NCI-H1105 treated with DMSO at 0.1 percent for 48 hours (cell line): ENCODE data around the gene TFCP2L1.
"Not testable (repeated sequence)": the region's sequence is repeated elsewhere in the genome, so short reads cannot be mapped to it uniquely, and the experiment has no call there.

Source experiments
- DNase-seq: peaks from one replicate; lab custom pipeline; 2025; lab: John Stamatoyannopoulos, UW

The TFCP2L1 gene

GRCh38 chr2:121242175-121242875 lies 42.7 kb downstream of the TFCP2L1 start:
- no peak for DNase-seq

- DNase-seq, result no peak
Measured at GRCh38 chr2:121241466-121241865, 43.5 kb downstream of the TFCP2L1 start.

- no peak for DNase-seq
Measured at GRCh38 chr2:121240436-121240835, 44.6 kb downstream of the TFCP2L1 start.

GRCh38 chr2:121239969-121240368 lies 45.0 kb downstream of the TFCP2L1 start:
- DNase-seq, result no peak

- DNase-seq, result no peak
Measured at GRCh38 chr2:121239471-121239870, 45.5 kb downstream of the TFCP2L1 start.

GRCh38 chr2:121238828-121239227 lies 46.2 kb downstream of the TFCP2L1 start:
- DNase-seq, result no peak

- DNase-seq, result no peak
Measured at GRCh38 chr2:121237980-121238665, 46.9 kb downstream of the TFCP2L1 start.

GRCh38 chr2:121237336-121237979 lies 47.5 kb downstream of the TFCP2L1 start:
- DNase-seq, result no peak

GRCh38 chr2:121236650-121237180 lies 48.3 kb downstream of the TFCP2L1 start:
- no peak for DNase-seq

- no peak for DNase-seq
Measured at GRCh38 chr2:121236101-121236640, 48.8 kb downstream of the TFCP2L1 start.

GRCh38 chr2:121235542-121235941 lies 49.5 kb downstream of the TFCP2L1 start:
- no peak for DNase-seq

GRCh38 chr2:121234791-121235190 lies 50.2 kb downstream of the TFCP2L1 start:
- DNase-seq, result no peak

GRCh38 chr2:121234144-121234543 lies 50.9 kb downstream of the TFCP2L1 start:
- DNase-seq, result no peak

GRCh38 chr2:121233486-121234110 lies 51.4 kb downstream of the TFCP2L1 start:
- no peak for DNase-seq

- no peak for DNase-seq
Measured at GRCh38 chr2:121232626-121233265, 52.3 kb downstream of the TFCP2L1 start.

- no peak for DNase-seq
Measured at GRCh38 chr2:121231385-121232000, 53.5 kb downstream of the TFCP2L1 start.

GRCh38 chr2:121228521-121228920 lies 56.5 kb downstream of the TFCP2L1 start:
- no peak for DNase-seq

- DNase-seq, result peak; percentile 91
Measured at GRCh38 chr2:121227381-121228144, 57.4 kb downstream of the TFCP2L1 start.

GRCh38 chr2:121225681-121226080 lies 59.3 kb downstream of the TFCP2L1 start:
- DNase-seq, result not testable (repeated sequence)

GRCh38 chr2:121220995-121221394 lies 64.0 kb downstream of the TFCP2L1 start:
- DNase-seq, result no peak
